HepG2 (cell line): Measurements from ENCODE around the gene HELZ. TPM values are rescaled to one million over a fixed set of nuclear protein-coding genes. Genes with fewer than 3 reads are reported as not detected.

Experiments
- ATAC-seq: fragments of 200-7000 bp; cut with Tn5 transposase; 3 replicates; pipeline ENCODE4 v1.9.1; 2020; ENCODE audit warnings: mild to moderate bottlenecking, moderate library complexity
- BruUV-seq: library from RNA; stranded (reverse); fragments of 400-500 nt; replicated peaks from 2 replicates; lab custom pipeline; 2021; lab: Mats Ljungman, UMichigan
- CTCF ChIA-PET: fragments of 300-600 bp; formaldehyde crosslinking; extraction: SDS; loops from one replicate; lab custom pipeline; 2021; ENCODE audit warnings: low total read pairs, inconsistent platforms, low intra/inter-chr PET ratio; lab: Yijun Ruan, JAX
- POLR2A ChIA-PET: fragments of 350-600 bp; sonication (Branson Sonifier 250); formaldehyde crosslinking; loops from one replicate; lab custom pipeline; 2020; ENCODE audit warnings: antibody characterized with exemption, inconsistent platforms; lab: Yijun Ruan, JAX
- DNase-seq: peaks from one replicate; pipeline ENCODE4 v3.0.0-alpha.2; 2015; ENCODE audit warnings: low spot score
- FAIRE-seq: peaks from 3 replicates; lab custom pipeline; 2011; peaks lifted over from hg19 to GRCh38; lab: Jason Lieb, UNC
- H2AFZ ChIP-seq: one replicate; pipeline ENCODE4 v1.6.1; 2011; ENCODE audit warnings: low read length, inconsistent platforms
- H3K27ac ChIP-seq: fragments of 300-600 bp; 3 replicates; pipeline ENCODE4 v1.8.0; 2011; ENCODE audit warnings: mixed run types, mild to moderate bottlenecking, mixed read lengths, low read length, inconsistent platforms; ENCODE audit not compliant: insufficient read depth; ENCODE audit errors: extremely low read length
- H3K27me3 ChIP-seq, 2 experiments: fragments of 200-600 bp in 1 of 2; 2 replicates in 1 of 2; 3 replicates in 1 of 2; pipeline versions ENCODE4 v1.6.0 to v1.8.0; 2011; ENCODE audit warnings: low read length in 2 of 2, mild to moderate bottlenecking in 2 of 2, moderate library complexity in 2 of 2, inconsistent platforms in 1 of 2; ENCODE audit not compliant: insufficient read depth in 2 of 2, control insufficient read depth in 1 of 2
- H3K36me3 ChIP-seq, 2 experiments: fragments of 200-600 bp in 1 of 2; replicated peaks in 1 of 2; 2 replicates in 1 of 2; 3 replicates in 1 of 2; pipeline versions ENCODE4 v1.5.1 to v1.8.0; 2011; ENCODE audit warnings: low read length in 2 of 2, inconsistent platforms in 1 of 2; ENCODE audit not compliant: insufficient read depth in 2 of 2, control insufficient read depth in 1 of 2
- H3K4me1 ChIP-seq: 2 replicates; pipeline ENCODE4 v1.5.1; 2012; ENCODE audit warnings: low read length, inconsistent platforms; ENCODE audit not compliant: insufficient read depth
- H3K4me2 ChIP-seq: 2 replicates; pipeline ENCODE4 v1.6.0; 2011; ENCODE audit warnings: low read depth, low read length, inconsistent platforms
- H3K4me3 ChIP-seq, 3 experiments: fragments of 200-600 bp in 1 of 3; sonication (generic), shearing (Covaris generic) in 1 of 3; replicated peaks in 1 of 3; 2 replicates each; pipeline ENCODE4 v1.5.1; 2011 to 2016; ENCODE audit warnings: low read length in 3 of 3, inconsistent platforms in 2 of 3, low read depth in 2 of 3, mild to moderate bottlenecking in 2 of 3, control low read depth in 1 of 3, mixed read lengths in 1 of 3; ENCODE audit not compliant: insufficient read depth in 1 of 3
- H3K79me2 ChIP-seq: one replicate; pipeline ENCODE4 v1.6.1; 2011; ENCODE audit warnings: low read length, inconsistent platforms; ENCODE audit not compliant: insufficient read depth
- H3K9ac ChIP-seq: 2 replicates; pipeline ENCODE4 v1.6.0; 2011; ENCODE audit warnings: mild to moderate bottlenecking, low read depth, low read length, inconsistent platforms; ENCODE audit not compliant: insufficient read depth
- H3K9me3 ChIP-seq: 2 replicates; pipeline ENCODE4 v1.5.1; 2012; ENCODE audit warnings: mild to moderate bottlenecking, low read length
- H4K20me1 ChIP-seq: 2 replicates; pipeline ENCODE4 v1.6.0; 2011; ENCODE audit warnings: inconsistent platforms, mild to moderate bottlenecking, low read length, moderate library complexity; ENCODE audit not compliant: insufficient read depth
- ZBTB8A ChIP-seq: sonication (generic); formaldehyde crosslinking; IDR thresholded peaks from 2 replicates; pipeline ENCODE4 v1.4.0; 2020; ENCODE audit warnings: mild to moderate bottlenecking, low read depth, missing genetic modification reagents, borderline replicate concordance
- ZNF382 ChIP-seq: sonication (generic); formaldehyde crosslinking; IDR thresholded peaks from 2 replicates; pipeline ENCODE4 v1.5.0; 2020; ENCODE audit warnings: missing genetic modification reagents, mild to moderate bottlenecking, borderline replicate concordance
- ZNF510 ChIP-seq: sonication (generic); formaldehyde crosslinking; IDR thresholded peaks from 2 replicates; pipeline ENCODE4 v1.4.0; 2020; ENCODE audit warnings: low read depth, mild to moderate bottlenecking, missing genetic modification reagents
- ZNF550 ChIP-seq: sonication (generic); formaldehyde crosslinking; IDR thresholded peaks from 2 replicates; pipeline ENCODE4 v1.4.0; 2020; ENCODE audit warnings: mild to moderate bottlenecking, missing genetic modification reagents, borderline replicate concordance
- ZNF660 ChIP-seq: sonication (generic); formaldehyde crosslinking; IDR thresholded peaks from 2 replicates; pipeline ENCODE4 v1.5.1; 2020; ENCODE audit warnings: mild to moderate bottlenecking, low read depth, missing genetic modification reagents, borderline replicate concordance
- ZNF672 ChIP-seq: sonication (generic); formaldehyde crosslinking; IDR thresholded peaks from 2 replicates; pipeline ENCODE4 v1.8.1; 2022; ENCODE audit warnings: missing genetic modification reagents
- WGBS: methylation state at CpG from one replicate; pipeline ENCODE4 v1.1.6; 2017; ENCODE audit warnings: low lambda C conversion rate; 5-methylcytosine and 5-hydroxymethylcytosine counted together
- in situ Hi-C: cut with HindIII; loops from 2 replicates; pipeline ENCODE4 v1.10.0; 2017; ENCODE audit warnings: low pct_unique_long_range_greater_than_20kb; ENCODE audit not compliant: extremely low pct_ligation_motif_present
- intact Hi-C: fragments of 100-400 bp; cut with micrococcal nuclease; formaldehyde crosslinking; loops from one replicate; pipeline ENCODE4 v1.10.0; 2022; ENCODE audit not compliant: unreplicated experiment
- polyA plus RNA-seq, 8 experiments: library from polyadenylated mRNA; depleted of rRNA in 3 of 8; stranded (reverse) in 7 of 8; unstranded in 1 of 8; fragments of >200 nt; fragmentation: Illumina TruSeq in 4 of 8; extraction: Trizol in 4 of 8; gene quantifications; 2 replicates each; pipeline versions ENCODE4 v1.2.1 to v1.2.3, GENCODE V29; 2011 to 2016; ENCODE audit warnings: low read depth in 4 of 8, missing spikeins in 1 of 8, mixed read lengths in 1 of 8; ENCODE audit not compliant: insufficient read depth in 1 of 8
- total RNA-seq, 5 experiments: library from RNA; depleted of rRNA; stranded (reverse); fragments of >200 nt; fragmentation: Illumina TruSeq; extraction: Trizol; gene quantifications; 2 replicates each; pipeline ENCODE4 v1.2.3, GENCODE V29; 2016; ENCODE audit warnings: low read depth in 1 of 5
- TF ChIP-seq, protein P1 (sequence below): sonication (generic); formaldehyde crosslinking; IDR thresholded peaks from 2 replicates; pipeline ENCODE4 v1.4.0; 2020; ENCODE audit warnings: missing genetic modification reagents, borderline replicate concordance
- TF ChIP-seq, protein P2 (sequence below): sonication (generic); formaldehyde crosslinking; IDR thresholded peaks from 2 replicates; pipeline ENCODE4 v1.5.1; 2020; ENCODE audit warnings: missing genetic modification reagents, mild to moderate bottlenecking, borderline replicate concordance

HELZ gene
- total and polyA plus RNA-seq, 2 of the 13 experiments (the other 11 are each of a cell fraction or from before 2014, with no cell fraction given), result 35.3 to 52.4 TPM

DNA sequence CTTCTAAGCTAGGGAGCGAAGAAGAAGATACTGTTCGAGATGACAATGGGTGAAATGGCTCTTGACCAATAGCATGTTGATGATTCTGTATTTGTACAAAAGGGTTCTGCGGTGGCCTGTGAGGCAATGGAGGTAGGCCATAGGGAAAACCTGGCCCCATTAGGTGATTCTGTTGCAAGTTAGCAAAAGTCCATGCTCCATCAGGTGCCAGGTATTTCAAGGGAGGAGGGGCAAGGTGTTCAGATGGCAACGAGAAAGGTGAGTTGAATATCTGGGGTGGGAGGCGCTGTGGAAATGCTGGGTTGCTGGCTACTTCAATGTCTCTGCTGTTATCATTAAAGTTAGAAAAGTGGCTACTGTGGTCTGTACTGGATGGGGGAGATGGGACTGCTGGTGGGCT, 137.8 kb downstream of the HELZ start:
- H3K9ac ChIP-seq, result no peak overlapping the region
- H3K4me2 ChIP-seq, result no peak overlapping the region
- intact Hi-C loops, result no loop called here
- BruUV-seq, result TSS peak; percentile 9
- ChIA-PET CTCF (no interaction called here), POLR2A (no interaction called here)
- H3K79me2 ChIP-seq, result no peaks in the 10 kb centered on the region
- no peak for FAIRE-seq
- no peak overlapping the region for H3K4me3 ChIP-seq
- peaks cover 3% of the 10 kb centered on the region; the same call in 1 of the 2 replicates for H4K20me1 ChIP-seq
- TF ChIP-seq ZBTB8A, result no peak
- TF ChIP-seq ZNF660 (CRISPR knock-in tag), result no peak
- TF ChIP-seq ZNF510, result no peak
- TF ChIP-seq ZNF382 (CRISPR knock-in tag), result no peak
- TF ChIP-seq, all 625 proteins: peak for 0
- DNase-seq (no peak), ATAC-seq (no peak)
- Histone ChIP-seq H3K4me1 (no peaks in the 10 kb centered on the region; the same call in 1 of the 2 replicates), H3K27ac (no peak overlapping the region), H3K36me3 (peaks cover 25 to 68% of the 10 kb centered on the region in 2 experiments), H2AFZ (no peak overlapping the region), H3K27me3 (no peaks in the 10 kb centered on the region), H3K9me3 (no peaks in the 10 kb centered on the region)
- 97% methylated on average over 5 of the region's 5 CpGs for WGBS
- in situ Hi-C loops, result no loop called here

DNA sequence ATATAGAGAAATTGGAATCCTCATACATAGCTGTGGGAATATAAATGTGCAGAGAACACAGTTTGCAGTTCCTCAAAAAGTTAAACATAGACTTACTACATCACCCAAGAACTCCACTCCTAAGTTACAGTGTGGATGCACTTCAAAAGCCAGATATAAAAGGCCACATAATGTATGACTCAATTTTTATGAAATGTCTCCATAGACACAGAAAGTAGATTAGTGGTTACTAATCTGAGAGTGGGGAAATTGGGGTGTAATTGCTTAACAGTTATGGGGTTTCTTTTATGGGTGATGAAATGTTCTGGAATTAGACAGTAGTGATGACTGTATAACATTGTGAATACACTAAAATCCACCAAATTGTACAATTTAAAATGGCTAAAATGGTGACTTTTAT, 139.8 kb downstream of the HELZ start:
- H3K79me2 ChIP-seq, result peaks cover 9% of the 10 kb centered on the region
- no peak for ATAC-seq
- peaks cover 14% of the 10 kb centered on the region; the same call in 1 of the 2 replicates for H4K20me1 ChIP-seq
- H3K9me3 ChIP-seq, result no peaks in the 10 kb centered on the region
- CTCF ChIA-PET, result no interaction called here
- no peak overlapping the region for H3K9ac ChIP-seq
- in situ Hi-C loops, result no loop called here
- no peak overlapping the region for H3K27ac ChIP-seq
- POLR2A ChIA-PET, result no interaction called here
- H3K4me2 ChIP-seq, result no peak overlapping the region
- no TSS peak for BruUV-seq
- no peak overlapping the region for H2AFZ ChIP-seq
- DNase-seq, result no peak
- H3K36me3 ChIP-seq, result peaks cover 21 to 57% of the 10 kb centered on the region in 2 experiments
- no peak overlapping the region for H3K4me3 ChIP-seq
- H3K27me3 ChIP-seq, result no peaks in the 10 kb centered on the region
- intact Hi-C loops, result no loop called here
- FAIRE-seq, result no peak
- H3K4me1 ChIP-seq, result no peaks in the 10 kb centered on the region
- TF ChIP-seq ZNF672 (CRISPR knock-in tag) (no peak), ZNF550 (CRISPR knock-in tag) (no peak)
- TF ChIP-seq, protein P1, sequence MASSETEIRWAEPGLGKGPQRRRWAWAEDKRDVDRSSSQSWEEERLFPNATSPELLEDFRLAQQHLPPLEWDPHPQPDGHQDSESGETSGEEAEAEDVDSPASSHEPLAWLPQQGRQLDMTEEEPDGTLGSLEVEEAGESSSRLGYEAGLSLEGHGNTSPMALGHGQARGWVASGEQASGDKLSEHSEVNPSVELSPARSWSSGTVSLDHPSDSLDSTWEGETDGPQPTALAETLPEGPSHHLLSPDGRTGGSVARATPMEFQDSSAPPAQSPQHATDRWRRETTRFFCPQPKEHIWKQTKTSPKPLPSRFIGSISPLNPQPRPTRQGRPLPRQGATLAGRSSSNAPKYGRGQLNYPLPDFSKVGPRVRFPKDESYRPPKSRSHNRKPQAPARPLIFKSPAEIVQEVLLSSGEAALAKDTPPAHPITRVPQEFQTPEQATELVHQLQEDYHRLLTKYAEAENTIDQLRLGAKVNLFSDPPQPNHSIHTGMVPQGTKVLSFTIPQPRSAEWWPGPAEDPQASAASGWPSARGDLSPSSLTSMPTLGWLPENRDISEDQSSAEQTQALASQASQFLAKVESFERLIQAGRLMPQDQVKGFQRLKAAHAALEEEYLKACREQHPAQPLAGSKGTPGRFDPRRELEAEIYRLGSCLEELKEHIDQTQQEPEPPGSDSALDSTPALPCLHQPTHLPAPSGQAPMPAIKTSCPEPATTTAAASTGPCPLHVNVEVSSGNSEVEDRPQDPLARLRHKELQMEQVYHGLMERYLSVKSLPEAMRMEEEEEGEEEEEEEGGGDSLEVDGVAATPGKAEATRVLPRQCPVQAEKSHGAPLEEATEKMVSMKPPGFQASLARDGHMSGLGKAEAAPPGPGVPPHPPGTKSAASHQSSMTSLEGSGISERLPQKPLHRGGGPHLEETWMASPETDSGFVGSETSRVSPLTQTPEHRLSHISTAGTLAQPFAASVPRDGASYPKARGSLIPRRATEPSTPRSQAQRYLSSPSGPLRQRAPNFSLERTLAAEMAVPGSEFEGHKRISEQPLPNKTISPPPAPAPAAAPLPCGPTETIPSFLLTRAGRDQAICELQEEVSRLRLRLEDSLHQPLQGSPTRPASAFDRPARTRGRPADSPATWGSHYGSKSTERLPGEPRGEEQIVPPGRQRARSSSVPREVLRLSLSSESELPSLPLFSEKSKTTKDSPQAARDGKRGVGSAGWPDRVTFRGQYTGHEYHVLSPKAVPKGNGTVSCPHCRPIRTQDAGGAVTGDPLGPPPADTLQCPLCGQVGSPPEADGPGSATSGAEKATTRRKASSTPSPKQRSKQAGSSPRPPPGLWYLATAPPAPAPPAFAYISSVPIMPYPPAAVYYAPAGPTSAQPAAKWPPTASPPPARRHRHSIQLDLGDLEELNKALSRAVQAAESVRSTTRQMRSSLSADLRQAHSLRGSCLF (CRISPR knock-in tag), result no peak
- TF ChIP-seq, protein P2, sequence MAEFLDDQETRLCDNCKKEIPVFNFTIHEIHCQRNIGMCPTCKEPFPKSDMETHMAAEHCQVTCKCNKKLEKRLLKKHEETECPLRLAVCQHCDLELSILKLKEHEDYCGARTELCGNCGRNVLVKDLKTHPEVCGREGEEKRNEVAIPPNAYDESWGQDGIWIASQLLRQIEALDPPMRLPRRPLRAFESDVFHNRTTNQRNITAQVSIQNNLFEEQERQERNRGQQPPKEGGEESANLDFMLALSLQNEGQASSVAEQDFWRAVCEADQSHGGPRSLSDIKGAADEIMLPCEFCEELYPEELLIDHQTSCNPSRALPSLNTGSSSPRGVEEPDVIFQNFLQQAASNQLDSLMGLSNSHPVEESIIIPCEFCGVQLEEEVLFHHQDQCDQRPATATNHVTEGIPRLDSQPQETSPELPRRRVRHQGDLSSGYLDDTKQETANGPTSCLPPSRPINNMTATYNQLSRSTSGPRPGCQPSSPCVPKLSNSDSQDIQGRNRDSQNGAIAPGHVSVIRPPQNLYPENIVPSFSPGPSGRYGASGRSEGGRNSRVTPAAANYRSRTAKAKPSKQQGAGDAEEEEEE, result no peak
